Endothelial cell of umbilical vein (primary cell): ENCODE results near the gene ERBB4.

Source experiments
- CTCF ChIP-seq, 2 donors: IDR thresholded peaks; 1 replicate in 1 of 2; 2 replicates in 1 of 2; pipeline ENCODE4 v1.5.1; 2011; ENCODE audit warnings: low read length in 2 of 2, mild to moderate bottlenecking in 2 of 2, moderate library complexity in 2 of 2, control low read depth in 1 of 2, inconsistent platforms in 1 of 2, low read depth in 1 of 2; ENCODE audit not compliant: insufficient read depth in 1 of 2; ENCODE audit errors: extremely low read depth in 1 of 2
- EZH2 ChIP-seq: IDR thresholded peaks from 2 replicates; pipeline ENCODE4 v1.6.1; 2012; ENCODE audit warnings: borderline replicate concordance, low read depth, mild to moderate bottlenecking, moderate library complexity, low read length, inconsistent platforms; ENCODE audit not compliant: severe bottlenecking
- GATA2 ChIP-seq: IDR thresholded peaks from 2 replicates; pipeline ENCODE4 v1.7.0; 2011; ENCODE audit warnings: low read depth, mild to moderate bottlenecking, moderate library complexity, mixed read lengths, low read length; ENCODE audit not compliant: insufficient read length, insufficient read depth
- POLR2A ChIP-seq: IDR thresholded peaks from 2 replicates; pipeline ENCODE4 v1.6.1; 2012; ENCODE audit warnings: low read depth, mild to moderate bottlenecking, control low read depth, low read length
- POLR2AphosphoS5 ChIP-seq: IDR thresholded peaks from 2 replicates; pipeline ENCODE4 v1.6.1; 2012; ENCODE audit warnings: low read depth, mild to moderate bottlenecking, control low read depth, low read length, moderate library complexity; ENCODE audit not compliant: insufficient read depth

- TF ChIP-seq CTCF (IDR thresholded peaks at IDR 0.05; ENCODE audit: extremely low read depth in 1 of 2, insufficient read depth in 1 of 2, low read depth in 1 of 2, low read length in 2 of 2), result no peak
- TF ChIP-seq GATA2, result no peak
- TF ChIP-seq POLR2A, result no peak
- TF ChIP-seq POLR2AphosphoS5, result no peak
- no peak for TF ChIP-seq EZH2
Measured at GRCh38 chr2:211875488-211875887, 663.1 kb downstream of the ERBB4 start.
